Posterior vena cava (tissue), 2 donors: ENCODE measurements around the gene BCKDHB. TPM values are rescaled to one million over a fixed set of nuclear protein-coding genes. Genes with fewer than 3 reads are reported as not detected.
A peak's percentile ranks its signal among the peaks of the same experiment; 100 is the strongest.
"Not testable (repeated sequence)": the region's sequence is repeated elsewhere in the genome, so short reads cannot be mapped to it uniquely, and the experiment has no call there.

Experiments used
- DNase-seq: peaks from one replicate; pipeline ENCODE4 v3.0.0-alpha.2; 2020; ENCODE audit warnings: low spot score
- intact Hi-C, 2 donors: fragments of 100-400 bp; cut with DNase I; formaldehyde crosslinking; loops; one replicate each; pipeline versions ENCODE4 v1.14.1 to v1.14.2; 2022 to 2023
- total RNA-seq, 2 donors: library from RNA; stranded (reverse); fragmentation: NEBNext Ultra II Directional; extraction: Animal tissue kit (Norgen Biotek cat#: 25700); gene quantifications; one replicate each; pipeline ENCODE4 v1.2.1, GENCODE V29; 2021
- donor health status: DM: yes; HTN: yes; CAD: no.
- donor health status: DM: yes; HTN: yes; CAD: no.

BCKDHB gene
- total RNA-seq, 2 donors from 2014 or later, result 9.6 to 15.7 TPM

DNA sequence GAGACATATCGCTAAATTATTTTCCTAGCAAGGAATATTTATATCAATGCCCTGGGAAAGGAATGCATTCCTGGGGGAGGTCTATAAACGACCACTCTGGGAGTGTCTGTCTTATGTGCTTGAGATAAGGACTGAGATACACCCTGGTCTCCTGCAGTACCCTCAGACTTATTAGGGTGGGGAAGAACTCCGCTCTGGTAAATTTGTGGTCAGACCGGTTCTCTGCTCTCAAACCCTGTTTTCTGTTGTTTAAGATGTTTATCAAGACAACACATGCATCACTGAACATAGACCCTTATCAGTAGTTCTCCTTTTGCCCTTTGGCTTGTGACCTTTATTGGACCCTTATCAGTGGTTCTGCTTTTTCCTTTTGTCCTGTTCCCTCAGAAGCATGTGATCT is 188.1 kb downstream of the BCKDHB start:
- DNase-seq, intact Hi-C loops: not testable (repeated sequence)

DNA sequence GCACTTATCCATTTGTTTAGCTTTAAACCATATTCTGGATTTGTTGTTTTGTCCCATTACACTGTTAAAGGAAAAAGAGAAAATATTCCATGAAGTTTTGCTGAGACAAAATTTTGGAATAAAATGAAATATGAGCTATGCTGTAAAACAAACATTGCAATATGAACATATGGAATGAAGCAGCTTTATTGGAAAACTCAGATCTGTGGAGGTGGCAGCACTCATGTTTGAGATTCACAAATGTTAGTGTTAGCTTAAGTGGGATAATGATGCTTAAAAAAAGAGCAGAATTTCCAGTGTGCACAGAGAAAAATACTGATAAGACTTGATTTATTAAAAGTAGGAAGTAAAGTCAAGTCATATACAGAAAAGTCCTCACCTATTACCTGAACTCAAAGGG is 196.2 kb downstream of the BCKDHB start:
- intact Hi-C loops, result no loop called here

DNA sequence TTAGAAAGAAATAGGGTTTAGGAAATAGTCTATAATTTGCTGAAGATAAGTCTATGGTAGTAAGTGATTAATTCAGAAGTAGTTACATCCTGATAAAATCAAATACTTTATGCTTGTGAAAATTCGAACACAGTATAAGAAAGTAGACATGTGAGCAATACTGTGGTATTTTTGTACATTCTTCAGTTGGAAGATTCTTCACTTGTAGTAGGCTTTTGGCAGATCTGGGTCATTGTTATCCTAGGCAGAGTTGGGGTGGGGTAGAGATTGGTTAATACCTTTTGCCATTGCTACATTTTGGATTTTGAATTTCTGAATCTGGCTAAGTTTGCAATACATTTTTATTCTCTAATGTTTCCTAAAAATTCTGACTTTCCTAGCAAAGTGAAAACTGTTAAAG is 197.5 kb downstream of the BCKDHB start:
- intact Hi-C loops, result no loop called here
- no peak for DNase-seq

More for the DNA sequence above, 196.2 kb downstream of the BCKDHB start:
- no peak for DNase-seq

DNA sequence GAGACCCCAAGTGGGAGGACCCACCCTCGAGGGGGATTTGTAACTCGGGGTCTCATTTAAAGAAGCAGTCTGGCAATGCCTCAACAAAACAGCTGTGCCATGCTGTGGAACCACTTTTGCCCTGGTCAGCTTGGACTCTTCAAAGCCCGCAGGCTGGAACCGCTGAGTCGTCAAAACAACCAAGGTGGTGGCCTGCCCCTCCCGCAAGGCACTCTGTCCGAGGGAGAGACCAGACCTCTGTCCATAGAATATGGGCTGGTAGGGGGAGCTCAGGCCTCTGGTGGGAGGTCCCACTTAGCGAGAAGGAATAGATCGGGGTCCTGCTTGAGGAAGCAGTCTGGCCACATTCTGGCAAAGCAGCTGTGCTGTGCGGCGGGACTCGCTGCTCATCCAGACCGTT is 208.1 kb downstream of the BCKDHB start:
- DNase-seq, result no peak
- intact Hi-C loops, result no loop called here

DNA sequence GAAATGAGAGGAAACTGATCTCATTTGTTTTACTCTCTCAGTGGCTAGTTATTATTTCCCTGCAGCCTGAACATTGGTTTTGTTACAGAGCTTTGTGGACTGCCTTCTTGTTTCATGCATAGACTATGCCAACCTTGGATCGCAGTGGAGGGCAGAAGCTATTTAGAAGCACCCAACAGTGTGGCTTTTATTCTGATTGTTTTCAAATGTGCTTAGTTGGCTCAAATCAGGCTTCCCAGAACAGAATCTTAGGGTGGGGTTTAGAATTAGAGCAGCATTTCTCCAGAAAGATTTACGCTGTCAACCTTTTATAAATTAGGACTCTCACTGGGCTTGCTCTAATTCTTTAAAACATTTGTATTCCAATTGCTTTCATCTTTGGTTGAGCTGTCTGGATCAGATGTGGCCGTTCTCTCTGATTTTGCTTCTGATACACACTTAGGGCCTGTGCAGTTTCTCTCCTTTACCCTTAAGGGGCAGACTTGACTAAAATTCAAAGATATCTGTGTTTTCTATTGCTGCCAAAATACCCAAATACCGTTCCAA is 210.3 kb downstream of the BCKDHB start:
- no peak for DNase-seq
- intact Hi-C loops, result no loop called here

DNA sequence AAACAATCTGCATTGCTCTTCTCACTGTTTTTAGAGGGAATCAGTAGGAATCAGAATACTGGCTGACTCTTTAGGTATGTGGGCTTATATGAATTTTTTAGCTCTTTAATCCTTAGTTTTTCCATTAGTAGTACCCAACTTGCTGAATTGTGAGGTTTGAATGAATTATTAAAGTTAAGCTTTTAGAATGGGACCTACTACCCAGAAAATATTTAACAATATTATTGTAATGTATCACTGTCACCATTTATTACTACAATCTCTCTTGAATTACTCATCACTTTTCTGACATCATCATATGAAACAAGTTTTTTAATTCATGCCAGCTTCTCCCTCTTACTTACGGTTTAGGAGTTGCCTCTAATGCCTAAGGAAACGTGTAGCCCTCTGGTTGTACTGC is 212.7 kb downstream of the BCKDHB start:
- no peak for DNase-seq
- intact Hi-C loops, result no loop called here

DNA sequence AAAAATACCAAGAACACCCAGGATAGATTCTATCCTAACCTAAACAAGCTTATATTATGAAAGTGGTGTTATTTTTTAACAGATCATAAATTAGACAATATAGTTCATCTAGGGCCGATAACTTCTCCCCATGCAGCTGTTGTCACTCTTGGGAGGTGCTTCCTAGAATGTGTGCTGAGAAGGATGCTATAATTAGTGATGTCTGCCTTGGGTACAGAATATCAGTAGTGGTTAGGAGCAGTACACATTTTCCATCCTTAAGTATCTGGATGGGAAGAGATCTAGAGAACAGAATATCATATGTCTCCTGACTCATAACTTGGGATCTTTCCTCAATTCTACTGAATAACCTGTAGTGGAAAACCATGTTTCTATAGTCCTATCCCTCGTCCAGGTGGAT is 214.5 kb downstream of the BCKDHB start:
- intact Hi-C loops, result no loop called here
- no peak for DNase-seq

DNA sequence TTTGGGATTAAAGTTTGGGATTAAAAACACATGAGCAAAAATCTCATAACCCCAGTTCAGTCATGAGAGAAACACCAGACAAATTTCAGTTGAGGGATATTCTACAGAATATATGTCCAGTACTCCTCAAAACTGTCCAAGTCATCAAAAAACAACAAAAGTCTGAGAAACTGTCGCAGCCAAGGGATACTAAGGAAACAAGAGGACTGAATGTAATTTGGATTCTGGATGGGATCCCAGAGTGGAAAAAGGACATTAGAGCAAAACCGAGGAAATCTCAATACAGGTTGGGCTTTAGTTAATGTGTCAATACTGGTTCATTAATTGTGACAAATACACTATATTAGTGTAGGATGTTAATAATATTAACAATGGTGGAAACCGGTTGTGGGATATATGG is 219.3 kb downstream of the BCKDHB start:
- no peak for DNase-seq
- intact Hi-C loops, result no loop called here

DNA sequence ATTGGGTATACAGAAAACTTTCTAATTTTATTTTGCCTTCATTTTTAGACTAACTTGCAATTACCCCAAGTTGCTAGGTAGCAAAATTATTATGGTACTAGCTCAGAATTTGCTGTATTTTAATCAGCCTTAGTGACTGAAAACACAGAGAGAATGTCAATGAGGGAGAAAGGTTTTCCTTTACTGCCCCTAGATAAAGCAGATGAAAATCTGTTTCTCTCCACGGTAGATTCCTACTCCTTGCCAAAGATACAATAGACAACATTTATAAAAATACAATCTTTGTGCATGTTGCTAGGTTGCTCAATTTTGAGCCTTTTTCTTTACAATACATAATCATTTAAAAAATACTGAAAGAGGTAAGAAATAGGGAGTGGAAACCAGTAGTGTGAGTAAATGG is 222.2 kb downstream of the BCKDHB start:
- DNase-seq, result no peak
- intact Hi-C loops, result no loop called here

DNA sequence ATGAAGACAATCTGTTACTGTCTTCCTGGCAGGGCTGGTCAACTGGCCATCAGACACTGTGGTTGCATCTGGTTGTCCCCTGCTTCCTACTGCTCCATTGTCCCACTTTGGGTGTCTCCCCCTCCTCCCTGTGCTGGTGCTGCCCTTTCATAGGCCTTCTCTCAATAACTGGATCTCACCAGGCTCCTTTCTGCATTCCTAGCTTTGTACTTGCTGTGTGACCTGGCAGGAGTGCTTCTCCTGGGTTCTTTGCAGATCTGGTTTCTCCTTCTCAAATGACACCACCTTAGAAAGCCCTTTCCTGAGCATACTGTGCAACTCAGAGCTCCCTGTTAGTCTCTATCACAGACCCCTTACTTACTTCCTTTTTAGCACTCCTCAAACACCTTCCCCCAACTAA is 223.0 kb downstream of the BCKDHB start:
- DNase-seq, result no peak
- intact Hi-C loops, result no loop called here

DNA sequence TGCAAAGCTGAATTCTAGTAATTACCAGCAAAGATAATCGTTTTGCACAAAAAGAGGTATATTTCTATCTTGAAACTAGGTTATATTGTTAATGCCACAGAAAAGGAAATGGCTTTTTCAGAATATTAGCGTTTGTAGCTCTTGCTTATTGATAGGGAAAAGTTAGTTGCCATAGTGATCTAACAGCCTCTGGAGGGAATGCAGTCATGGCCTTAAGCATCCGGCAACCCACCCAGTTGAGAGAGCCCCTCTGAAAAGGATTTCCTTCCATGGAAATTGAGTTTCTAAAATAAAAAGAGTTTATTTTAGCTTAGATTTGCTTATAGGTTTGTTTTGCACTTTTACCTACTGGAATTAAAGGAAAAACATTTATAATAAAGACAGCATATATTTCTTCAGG is 224.5 kb downstream of the BCKDHB start:
- DNase-seq, result no peak
- intact Hi-C loops, result no loop called here

DNA sequence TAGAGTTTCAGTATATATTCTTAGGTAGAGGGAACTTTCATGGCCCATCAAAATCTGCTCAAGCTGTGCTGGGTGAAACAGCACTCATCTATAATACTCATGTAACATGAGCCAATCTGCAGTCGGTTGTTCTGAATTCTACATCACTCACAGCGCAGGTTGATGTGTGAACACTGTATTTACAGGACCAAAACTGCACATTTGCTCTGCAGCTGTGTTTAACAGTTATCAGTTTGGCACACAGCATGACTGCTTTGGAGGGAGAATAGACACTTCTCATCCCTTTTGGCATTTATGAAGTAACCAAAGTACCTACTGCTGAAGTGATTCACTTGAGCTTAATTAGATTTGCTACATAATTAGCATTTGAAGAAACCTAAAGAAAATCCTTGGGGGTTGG is 225.1 kb downstream of the BCKDHB start:
- intact Hi-C loops, result no loop called here
- no peak for DNase-seq

DNA sequence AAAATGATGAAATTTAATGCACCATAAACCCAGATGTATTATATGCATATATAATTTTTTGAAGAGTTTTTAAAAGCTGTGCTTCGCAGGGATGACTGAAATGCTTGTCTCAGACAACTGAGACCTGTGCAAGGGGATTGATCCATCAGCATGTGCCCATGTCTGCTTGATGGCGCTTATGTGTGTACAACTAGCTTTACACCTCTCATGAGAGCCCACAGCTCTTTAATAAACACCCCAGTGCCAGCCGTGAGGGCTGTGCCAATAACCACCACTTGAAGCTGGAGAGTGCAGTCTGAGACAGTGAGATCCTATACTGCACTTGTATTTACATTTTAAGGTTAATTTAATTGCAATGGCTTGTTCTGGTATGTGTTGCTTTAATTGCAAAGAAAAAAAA is 225.5 kb downstream of the BCKDHB start:
- no peak for DNase-seq
- intact Hi-C loops, result no loop called here

DNA sequence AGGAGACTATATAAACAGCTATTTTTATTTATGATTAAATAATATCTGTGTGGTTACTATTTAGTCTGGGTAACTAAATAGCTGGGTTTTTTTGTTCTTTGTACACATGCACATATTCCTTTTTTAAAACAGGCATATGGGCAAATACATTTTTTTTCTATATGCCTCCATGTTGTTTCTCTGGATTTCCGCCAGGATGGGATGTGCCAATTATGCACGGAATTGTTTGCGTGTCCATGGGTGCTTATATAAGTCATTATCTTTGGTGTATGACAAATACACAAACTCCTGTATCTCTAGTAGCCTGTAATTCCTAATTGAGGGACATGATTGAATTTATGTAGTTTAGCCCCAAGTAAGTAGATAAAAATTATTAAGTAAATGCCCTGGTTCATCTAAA is 226.9 kb downstream of the BCKDHB start:
- intact Hi-C loops, result no loop called here
- DNase-seq, result no peak

DNA sequence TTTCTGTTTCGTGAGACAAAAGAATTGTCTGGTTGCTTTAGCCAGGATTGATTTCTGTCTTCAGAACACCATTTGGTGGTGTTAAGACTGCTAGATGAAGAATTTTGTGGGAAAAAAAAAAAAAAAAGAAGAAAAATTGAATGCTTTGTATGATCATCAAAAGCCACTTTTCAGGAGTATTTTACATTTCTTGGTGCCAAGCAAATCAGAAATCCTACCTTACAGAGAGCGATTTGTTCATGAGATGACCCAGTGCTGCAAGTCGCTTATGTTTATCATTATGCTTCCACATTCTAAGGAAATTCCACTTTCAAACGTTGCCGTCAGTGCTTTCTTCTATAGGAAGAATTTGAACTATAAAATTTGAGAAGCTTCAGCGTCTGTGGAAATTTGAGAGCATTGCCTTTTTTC is 228.7 kb downstream of the BCKDHB start:
- intact Hi-C loops, result no loop called here
- no peak for DNase-seq

DNA sequence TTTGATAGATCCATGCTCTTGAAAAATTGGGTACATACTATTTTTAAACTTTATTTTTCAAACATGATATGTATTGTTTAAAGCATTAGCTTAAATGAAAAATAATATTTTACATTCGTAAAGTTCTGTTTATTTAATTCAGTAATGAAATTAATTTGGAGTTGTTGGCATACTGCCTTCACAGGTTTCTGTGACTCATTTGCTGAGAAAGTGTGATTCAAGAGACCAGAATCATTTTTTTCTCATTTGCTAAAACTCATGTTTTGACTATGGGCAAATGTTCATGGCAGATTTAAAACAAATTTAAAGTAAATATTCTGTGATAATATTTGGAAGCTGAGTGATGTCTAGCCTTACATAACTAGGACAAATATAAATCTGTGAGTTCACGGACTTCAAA is 230.4 kb downstream of the BCKDHB start:
- intact Hi-C loops, result no loop called here

DNA sequence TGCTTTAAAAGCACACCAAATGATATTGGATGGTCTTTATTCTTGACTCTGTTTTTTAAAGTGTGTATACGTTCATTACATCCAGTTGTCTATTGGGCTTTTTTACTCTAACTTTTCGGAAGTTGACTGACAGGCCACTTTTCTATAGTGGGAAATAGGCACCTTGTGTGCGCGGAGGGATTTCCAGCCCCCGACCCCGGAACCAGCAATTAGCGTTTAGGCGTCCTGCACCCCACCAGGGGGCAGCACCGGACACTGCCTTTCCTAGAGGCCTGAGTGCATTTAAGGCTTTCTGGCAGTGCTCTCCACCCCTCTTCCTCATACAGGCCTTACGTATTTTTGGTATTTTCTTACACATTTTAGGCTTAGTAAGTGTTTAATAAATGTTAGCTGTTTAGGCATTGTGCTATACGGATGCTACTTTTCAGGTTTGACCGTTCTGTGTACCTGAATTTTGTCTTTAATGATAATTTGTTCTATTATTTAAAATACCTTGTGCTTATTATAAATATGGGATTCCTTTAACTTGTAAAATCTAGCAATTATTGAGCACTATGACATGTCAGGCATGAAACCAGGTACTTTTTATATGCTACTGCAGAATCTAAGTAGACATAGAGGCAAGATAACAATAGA is 231.8 kb downstream of the BCKDHB start:
- intact Hi-C loops, result no loop called here

More for the DNA sequence above, 230.4 kb downstream of the BCKDHB start:
- no peak for DNase-seq

DNA sequence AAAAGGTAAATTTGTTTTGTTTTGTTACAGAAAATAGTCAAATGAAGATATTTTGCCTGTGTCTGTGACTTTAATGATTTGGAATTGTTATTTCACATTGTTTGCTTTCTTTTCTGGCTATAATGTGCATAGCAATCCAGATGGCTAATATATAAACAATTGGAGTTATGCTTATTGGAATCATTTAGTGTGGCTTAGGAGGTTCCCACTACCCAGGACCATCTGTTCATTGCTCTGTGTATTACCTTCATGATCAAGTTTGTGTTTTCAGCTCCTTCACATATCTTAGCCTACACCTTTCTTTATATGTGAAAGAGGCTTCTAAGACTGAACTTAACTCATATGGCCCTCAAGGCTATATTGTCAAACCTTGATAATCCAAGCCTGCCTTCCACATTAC is 232.9 kb downstream of the BCKDHB start:
- intact Hi-C loops, result no loop called here
- no peak for DNase-seq

More for the DNA sequence above, 231.8 kb downstream of the BCKDHB start:
- DNase-seq, result peak; percentile 86

DNA sequence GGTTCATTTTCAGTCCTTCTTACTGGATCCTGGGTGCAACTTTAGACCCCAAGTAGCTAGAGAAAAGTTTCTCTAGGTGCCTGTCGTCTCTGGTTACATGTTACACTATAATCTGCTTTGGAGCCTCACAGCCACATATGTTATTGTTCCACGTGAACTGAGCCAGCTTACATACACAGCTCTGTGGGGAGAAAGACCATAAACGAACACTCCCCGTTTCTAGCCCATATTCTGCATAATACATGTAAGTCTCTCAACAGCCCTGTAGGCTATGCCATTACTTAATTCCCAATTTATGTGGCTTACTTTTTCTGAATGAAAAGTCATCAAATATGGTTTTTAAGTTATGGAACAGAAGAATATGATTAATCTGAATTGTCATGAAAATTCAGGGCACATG is 233.8 kb downstream of the BCKDHB start:
- DNase-seq, result no peak
- intact Hi-C loops, result no loop called here

DNA sequence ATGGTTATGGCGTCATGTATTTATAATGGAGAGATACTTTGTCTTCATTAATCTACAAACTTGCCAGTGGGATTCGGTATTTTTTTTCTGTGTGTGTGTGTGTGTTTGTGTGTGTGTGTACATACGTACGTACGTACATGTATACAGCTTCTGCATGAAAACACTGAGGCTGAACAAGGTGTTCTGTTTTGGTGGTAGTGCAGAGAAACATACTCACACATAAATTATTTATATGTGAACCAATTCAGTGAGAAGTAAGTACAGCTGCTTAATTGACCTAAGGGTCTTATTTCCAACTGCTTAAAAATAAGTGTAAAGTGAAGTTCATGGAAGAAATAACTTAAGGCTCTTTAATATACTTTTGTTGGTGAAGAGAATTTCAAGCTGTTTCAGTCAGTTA is 234.2 kb downstream of the BCKDHB start:
- intact Hi-C loops, result no loop called here
- no peak for DNase-seq

DNA sequence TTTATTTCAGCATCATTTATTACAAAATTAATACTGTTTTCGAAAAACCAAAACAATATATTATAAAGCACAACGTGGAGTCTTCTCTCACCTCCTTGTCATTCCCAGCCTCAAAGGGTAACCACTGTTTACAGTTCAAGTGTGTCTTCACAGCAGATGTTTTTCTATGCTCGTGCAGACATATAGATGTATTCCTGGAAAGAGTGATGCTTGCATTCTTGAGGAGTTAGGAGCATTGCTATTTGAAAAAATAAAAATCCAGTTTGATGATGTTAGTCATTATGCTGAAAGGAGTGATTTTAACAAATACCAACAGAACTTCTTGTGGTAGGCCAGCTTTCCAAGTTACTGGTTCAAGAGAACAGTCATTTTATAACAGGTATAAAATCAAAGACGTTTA is 234.9 kb downstream of the BCKDHB start:
- intact Hi-C loops, result no loop called here
- DNase-seq, result no peak

DNA sequence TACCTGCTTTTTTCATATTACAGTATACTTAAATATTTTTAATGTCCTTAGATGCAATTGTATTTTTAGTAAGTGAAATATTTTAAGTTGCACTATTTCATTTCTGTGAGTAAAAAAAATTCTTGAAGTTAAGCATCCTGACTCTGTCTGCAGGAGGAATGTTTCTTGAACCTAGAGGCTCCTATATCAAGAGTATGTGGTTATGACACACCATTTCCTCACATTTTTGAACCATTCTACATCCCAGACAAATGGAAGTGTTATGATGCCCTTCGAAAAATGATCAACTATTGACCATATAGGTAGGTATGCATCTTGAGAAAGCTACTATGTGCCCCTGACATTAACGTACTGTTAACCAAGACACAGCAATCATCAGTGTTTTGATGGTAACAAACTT is 237.0 kb downstream of the BCKDHB start:
- intact Hi-C loops, result no loop called here
- DNase-seq, result no peak
